Measurements from ENCODE around the gene MEDAG.

GRCh38 chr13:30869491-30869890, 36.6 kb upstream of the MEDAG start:
- no peak for TF ChIP-seq CTCF (conservative IDR thresholded peaks at IDR 0.05; ENCODE audit: low read length)
- no peak for TF ChIP-seq EZH2phosphoT487 (IDR thresholded peaks at IDR 0.05; ENCODE audit: borderline replicate concordance)
